ENCODE data around the gene TRABD2A.

DNA sequence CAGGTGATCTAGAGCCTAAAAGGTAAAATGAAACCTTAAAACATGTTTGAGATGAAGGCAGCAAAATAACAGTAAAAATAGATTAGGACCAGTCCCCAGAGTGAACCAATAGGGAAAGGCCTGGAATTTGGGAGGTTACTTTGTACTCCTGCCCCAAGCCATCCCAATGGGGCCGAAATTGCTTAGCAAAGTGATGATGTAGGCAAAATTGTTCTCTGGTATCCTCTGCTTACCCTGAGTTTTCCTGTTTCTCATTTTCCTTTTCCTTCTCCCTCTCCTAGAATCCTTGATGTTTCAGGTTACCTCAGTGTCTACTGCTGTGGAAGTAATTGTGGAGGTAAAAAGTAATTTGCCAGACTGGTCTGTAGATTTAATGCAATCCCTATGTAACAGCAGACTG lies 92.9 kb downstream of the TRABD2A start:
- TF ChIP-seq, protein P1, sequence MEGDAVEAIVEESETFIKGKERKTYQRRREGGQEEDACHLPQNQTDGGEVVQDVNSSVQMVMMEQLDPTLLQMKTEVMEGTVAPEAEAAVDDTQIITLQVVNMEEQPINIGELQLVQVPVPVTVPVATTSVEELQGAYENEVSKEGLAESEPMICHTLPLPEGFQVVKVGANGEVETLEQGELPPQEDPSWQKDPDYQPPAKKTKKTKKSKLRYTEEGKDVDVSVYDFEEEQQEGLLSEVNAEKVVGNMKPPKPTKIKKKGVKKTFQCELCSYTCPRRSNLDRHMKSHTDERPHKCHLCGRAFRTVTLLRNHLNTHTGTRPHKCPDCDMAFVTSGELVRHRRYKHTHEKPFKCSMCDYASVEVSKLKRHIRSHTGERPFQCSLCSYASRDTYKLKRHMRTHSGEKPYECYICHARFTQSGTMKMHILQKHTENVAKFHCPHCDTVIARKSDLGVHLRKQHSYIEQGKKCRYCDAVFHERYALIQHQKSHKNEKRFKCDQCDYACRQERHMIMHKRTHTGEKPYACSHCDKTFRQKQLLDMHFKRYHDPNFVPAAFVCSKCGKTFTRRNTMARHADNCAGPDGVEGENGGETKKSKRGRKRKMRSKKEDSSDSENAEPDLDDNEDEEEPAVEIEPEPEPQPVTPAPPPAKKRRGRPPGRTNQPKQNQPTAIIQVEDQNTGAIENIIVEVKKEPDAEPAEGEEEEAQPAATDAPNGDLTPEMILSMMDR (IDR thresholded peaks at IDR 0.05): no peak
- TF ChIP-seq POLR2A (IDR thresholded peaks at IDR 0.05): no peak
